ENCODE data around the gene SPATA32.
"Not testable (repeated sequence)": the region's sequence is repeated elsewhere in the genome, so short reads cannot be mapped to it uniquely, and the experiment has no call there.

Gene SPATA32

GRCh38 chr17:45270828-45271418, 9.0 kb upstream of the SPATA32 start:
- no peak for DNase-seq

GRCh38 chr17:45269912-45270311, 8.0 kb upstream of the SPATA32 start:
- no peak for DNase-seq

- no peak for DNase-seq
Measured at GRCh38 chr17:45267436-45268055, 5.7 kb upstream of the SPATA32 start.

- DNase-seq: no peak
Measured at GRCh38 chr17:45266372-45266926, 4.6 kb upstream of the SPATA32 start.

GRCh38 chr17:45265821-45266220, 3.9 kb upstream of the SPATA32 start:
- peak; percentile 37 for DNase-seq

- DNase-seq: no peak
Measured at GRCh38 chr17:45264988-45265387, 3.1 kb upstream of the SPATA32 start.

GRCh38 chr17:45264430-45264829, 2.5 kb upstream of the SPATA32 start:
- no peak for DNase-seq

GRCh38 chr17:45263477-45263860, 1.6 kb upstream of the SPATA32 start:
- no peak for DNase-seq

GRCh38 chr17:45262516-45263476, 902 bp upstream of the SPATA32 start:
- no peak for DNase-seq

- no peak for DNase-seq
Measured at GRCh38 chr17:45260204-45260783, 1.6 kb downstream of the SPATA32 start.

GRCh38 chr17:45258981-45259380, 2.9 kb downstream of the SPATA32 start:
- DNase-seq: no peak

- no peak for DNase-seq
Measured at GRCh38 chr17:45257115-45257514, 4.8 kb downstream of the SPATA32 start.

- DNase-seq: no peak
Measured at GRCh38 chr17:45256114-45256966, 5.6 kb downstream of the SPATA32 start.

- DNase-seq: no peak
Measured at GRCh38 chr17:45255358-45255757, 6.5 kb downstream of the SPATA32 start.

- no peak for DNase-seq
Measured at GRCh38 chr17:45253879-45254278, 8.0 kb downstream of the SPATA32 start.

- DNase-seq: not testable (repeated sequence)
Measured at GRCh38 chr17:45253237-45253636, 8.7 kb downstream of the SPATA32 start.

GRCh38 chr17:45251931-45252330, 10.0 kb downstream of the SPATA32 start:
- no peak for DNase-seq

GRCh38 chr17:45248132-45248957, 13.5 kb downstream of the SPATA32 start:
- DNase-seq: peak; percentile 22

- peak; percentile 83 for DNase-seq
Measured at GRCh38 chr17:45247429-45248131, 14.3 kb downstream of the SPATA32 start.

GRCh38 chr17:45246861-45247428, 14.9 kb downstream of the SPATA32 start:
- no peak for DNase-seq

All from kidney glomerular epithelial cell (primary cell).